Breast epithelium (tissue), 3 donors: ENCODE data around the gene NFKB1.

Experiments used
- POLR2A ChIP-seq: fragments of 450-650 bp; IDR thresholded peaks from one replicate; pipeline ENCODE4 v1.6.1; 2016; ENCODE audit warnings: antibody characterized with exemption, mild to moderate bottlenecking, moderate library complexity
- POLR2AphosphoS5 ChIP-seq, 3 donors: sonication (generic); formaldehyde crosslinking; IDR thresholded peaks; one replicate each; pipeline ENCODE4 v1.6.1; 2017; ENCODE audit warnings: antibody characterized with exemption in 3 of 3
- TF ChIP-seq, protein P1 (sequence below), 3 donors: fragments of 450-650 bp; IDR thresholded peaks; one replicate each; pipeline ENCODE4 v1.5.1; 2016 to 2017; ENCODE audit warnings: antibody characterized with exemption in 3 of 3, mild to moderate bottlenecking in 3 of 3, moderate library complexity in 3 of 3

GRCh38 chr4:102624505-102624904 is 123.3 kb downstream of the NFKB1 start:
- TF ChIP-seq, protein P1, sequence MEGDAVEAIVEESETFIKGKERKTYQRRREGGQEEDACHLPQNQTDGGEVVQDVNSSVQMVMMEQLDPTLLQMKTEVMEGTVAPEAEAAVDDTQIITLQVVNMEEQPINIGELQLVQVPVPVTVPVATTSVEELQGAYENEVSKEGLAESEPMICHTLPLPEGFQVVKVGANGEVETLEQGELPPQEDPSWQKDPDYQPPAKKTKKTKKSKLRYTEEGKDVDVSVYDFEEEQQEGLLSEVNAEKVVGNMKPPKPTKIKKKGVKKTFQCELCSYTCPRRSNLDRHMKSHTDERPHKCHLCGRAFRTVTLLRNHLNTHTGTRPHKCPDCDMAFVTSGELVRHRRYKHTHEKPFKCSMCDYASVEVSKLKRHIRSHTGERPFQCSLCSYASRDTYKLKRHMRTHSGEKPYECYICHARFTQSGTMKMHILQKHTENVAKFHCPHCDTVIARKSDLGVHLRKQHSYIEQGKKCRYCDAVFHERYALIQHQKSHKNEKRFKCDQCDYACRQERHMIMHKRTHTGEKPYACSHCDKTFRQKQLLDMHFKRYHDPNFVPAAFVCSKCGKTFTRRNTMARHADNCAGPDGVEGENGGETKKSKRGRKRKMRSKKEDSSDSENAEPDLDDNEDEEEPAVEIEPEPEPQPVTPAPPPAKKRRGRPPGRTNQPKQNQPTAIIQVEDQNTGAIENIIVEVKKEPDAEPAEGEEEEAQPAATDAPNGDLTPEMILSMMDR (IDR thresholded peaks at IDR 0.05), result no peak
- TF ChIP-seq POLR2A (no peak), POLR2AphosphoS5 (IDR thresholded peaks at IDR 0.05) (no peak)
